ENCODE measurements around the gene BBC3.
"Not testable (repeated sequence)": the region's sequence is repeated elsewhere in the genome, so short reads cannot be mapped to it uniquely, and the experiment has no call there.

The BBC3 gene

GRCh38 chr19:47230921-47231214, at the start of gene BBC3:
Gene BBC3, minus strand, starts transcription at chr19:47231199. Its CDS starts 2,768 bp downstream, at chr19:47228431.
- DNase-seq (ENCODE audit: low read depth in 2 of 2), result no peak

- no peak for DNase-seq (ENCODE audit: low read depth in 2 of 2)
These were observed 49.3 kb upstream of the BBC3 start for GRCh38 chr19:47280183-47280797.

GRCh38 chr19:47276513-47276912, 45.5 kb upstream of the BBC3 start:
- not testable (repeated sequence) for DNase-seq (ENCODE audit: low read depth in 2 of 2)

- DNase-seq (ENCODE audit: low read depth in 2 of 2), result no peak
These were observed 44.9 kb upstream of the BBC3 start for GRCh38 chr19:47275791-47276461.

GRCh38 chr19:47274891-47275761, 44.1 kb upstream of the BBC3 start:
- no peak for DNase-seq (ENCODE audit: low read depth in 2 of 2)

- peak; percentile 99 to 100 for DNase-seq (ENCODE audit: low read depth in 2 of 2)
These were observed 43.3 kb upstream of the BBC3 start, which contains the start of gene INAFM1 for GRCh38 chr19:47274071-47274890. Gene INAFM1, plus strand, starts transcription at chr19:47274885. Its CDS starts 35 bp downstream, at chr19:47274920.

GRCh38 chr19:47273313-47274070, 42.5 kb upstream of the BBC3 start:
- peak; percentile 74 to 75 for DNase-seq (ENCODE audit: low read depth in 2 of 2)

- DNase-seq (ENCODE audit: low read depth in 2 of 2), result no peak
These were observed 41.7 kb upstream of the BBC3 start for GRCh38 chr19:47272448-47273312.

- DNase-seq (ENCODE audit: low read depth in 2 of 2), result no peak
These were observed 41.0 kb upstream of the BBC3 start for GRCh38 chr19:47271949-47272348.

- no peak for DNase-seq (ENCODE audit: low read depth in 2 of 2)
These were observed 39.4 kb upstream of the BBC3 start for GRCh38 chr19:47270408-47270807.

GRCh38 chr19:47269596-47269995, 38.6 kb upstream of the BBC3 start:
- no peak for DNase-seq (ENCODE audit: low read depth in 2 of 2)

GRCh38 chr19:47268028-47268427, 37.0 kb upstream of the BBC3 start:
- no peak for DNase-seq (ENCODE audit: low read depth in 2 of 2)

- no peak for DNase-seq (ENCODE audit: low read depth in 2 of 2)
These were observed 36.4 kb upstream of the BBC3 start for GRCh38 chr19:47267350-47267759.

GRCh38 chr19:47266401-47266941, 35.5 kb upstream of the BBC3 start:
- no peak for DNase-seq (ENCODE audit: low read depth in 2 of 2)

- no peak for DNase-seq (ENCODE audit: low read depth in 2 of 2)
These were observed 33.6 kb upstream of the BBC3 start for GRCh38 chr19:47264629-47265028.

GRCh38 chr19:47261946-47262793, 31.2 kb upstream of the BBC3 start:
- not testable (repeated sequence) for DNase-seq (ENCODE audit: low read depth in 2 of 2)

GRCh38 chr19:47260476-47260875, 29.5 kb upstream of the BBC3 start:
- no peak for DNase-seq (ENCODE audit: low read depth in 2 of 2)

GRCh38 chr19:47258895-47259555, 28.0 kb upstream of the BBC3 start:
- DNase-seq (ENCODE audit: low read depth in 2 of 2), result no peak

All from stimulated activated CD8-positive, alpha-beta memory T cell treated with anti-CD3 and anti-CD28 coated beads, Interleukin-7, amount 100 ng/mL, for 1 hour (primary cell).